ENCODE data around the gene AIRE. TPM values are rescaled to one million over a fixed set of nuclear protein-coding genes. Genes with fewer than 3 reads are reported as not detected.
A peak's percentile ranks its signal among the peaks of the same experiment; 100 is the strongest.
"Not testable (repeated sequence)": the region's sequence is repeated elsewhere in the genome, so short reads cannot be mapped to it uniquely, and the experiment has no call there.

The AIRE gene
- 1 to 10 TPM in 1 of 2 donors, not detected in 1; 1.0 TPM for total RNA-seq

DNA sequence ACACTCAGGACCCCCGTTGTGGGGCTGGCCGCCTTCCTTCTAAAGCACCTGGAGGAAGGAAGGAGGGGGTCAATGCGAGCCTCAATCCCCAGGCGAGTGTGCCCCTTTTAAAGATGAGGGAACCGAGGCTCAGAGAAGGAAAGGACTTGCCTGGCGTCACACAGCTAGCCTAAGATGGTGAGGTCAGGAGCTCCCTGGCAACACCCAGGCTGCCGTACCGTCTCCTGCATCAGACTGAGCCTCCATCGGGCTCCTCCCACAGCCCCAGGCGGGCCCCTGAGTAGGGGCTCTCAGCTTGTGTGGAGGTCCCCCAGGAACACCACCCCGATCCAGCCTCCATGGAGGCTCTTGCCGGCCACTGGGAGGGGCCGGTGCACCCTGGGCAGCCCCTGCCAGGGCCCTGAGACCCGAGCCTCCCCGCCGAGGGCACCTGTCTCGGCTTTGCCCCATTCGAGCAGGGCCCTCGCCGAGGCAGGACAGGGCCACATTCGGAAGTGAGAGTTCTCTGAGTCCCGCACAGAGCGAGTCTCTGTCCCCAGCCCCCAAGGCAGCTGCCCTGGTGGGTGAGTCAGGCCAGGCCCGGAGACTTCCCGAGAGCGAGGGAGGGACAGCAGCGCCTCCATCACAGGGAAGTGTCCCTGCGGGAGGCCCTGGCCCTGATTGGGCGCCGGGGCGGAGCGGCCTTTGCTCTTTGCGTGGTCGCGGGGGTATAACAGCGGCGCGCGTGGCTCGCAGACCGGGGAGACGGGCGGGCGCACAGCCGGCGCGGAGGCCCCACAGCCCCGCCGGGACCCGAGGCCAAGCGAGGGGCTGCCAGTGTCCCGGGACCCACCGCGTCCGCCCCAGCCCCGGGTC is at the start of gene AIRE:
Gene AIRE, plus strand, starts transcription at position 739 of the 855 bp plus-strand sequence. CDS start 131 bp downstream, outside the sequence.
- Histone ChIP-seq H3K27ac (no peak within 1 kb of the TSS), H3K4me1 (peaks cover 7% of the 10 kb centered on the region), H3K4me3 (no peak within 1 kb of the TSS), H3K36me3 (replicated peaks in 1 of 2; ENCODE audit: insufficient read depth in 1 of 2, low read depth in 2 of 2) (no peaks in the 10 kb centered on the region), H3K9me3 (no peaks in the 10 kb centered on the region), H3K27me3 (no peaks in the 10 kb centered on the region)
- intact Hi-C loops (cut with DNase I), result no loop called here
- TF ChIP-seq, protein P1, sequence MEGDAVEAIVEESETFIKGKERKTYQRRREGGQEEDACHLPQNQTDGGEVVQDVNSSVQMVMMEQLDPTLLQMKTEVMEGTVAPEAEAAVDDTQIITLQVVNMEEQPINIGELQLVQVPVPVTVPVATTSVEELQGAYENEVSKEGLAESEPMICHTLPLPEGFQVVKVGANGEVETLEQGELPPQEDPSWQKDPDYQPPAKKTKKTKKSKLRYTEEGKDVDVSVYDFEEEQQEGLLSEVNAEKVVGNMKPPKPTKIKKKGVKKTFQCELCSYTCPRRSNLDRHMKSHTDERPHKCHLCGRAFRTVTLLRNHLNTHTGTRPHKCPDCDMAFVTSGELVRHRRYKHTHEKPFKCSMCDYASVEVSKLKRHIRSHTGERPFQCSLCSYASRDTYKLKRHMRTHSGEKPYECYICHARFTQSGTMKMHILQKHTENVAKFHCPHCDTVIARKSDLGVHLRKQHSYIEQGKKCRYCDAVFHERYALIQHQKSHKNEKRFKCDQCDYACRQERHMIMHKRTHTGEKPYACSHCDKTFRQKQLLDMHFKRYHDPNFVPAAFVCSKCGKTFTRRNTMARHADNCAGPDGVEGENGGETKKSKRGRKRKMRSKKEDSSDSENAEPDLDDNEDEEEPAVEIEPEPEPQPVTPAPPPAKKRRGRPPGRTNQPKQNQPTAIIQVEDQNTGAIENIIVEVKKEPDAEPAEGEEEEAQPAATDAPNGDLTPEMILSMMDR (IDR thresholded peaks at IDR 0.05), result no peak
- TF ChIP-seq POLR2A (IDR thresholded peaks at IDR 0.05), result no peak
- WGBS, 2 donors, result 37 to 51% methylated on average over 5 to 44 of the region's 56 CpGs
- DNase-seq (no peak), ATAC-seq (no peak)

DNA sequence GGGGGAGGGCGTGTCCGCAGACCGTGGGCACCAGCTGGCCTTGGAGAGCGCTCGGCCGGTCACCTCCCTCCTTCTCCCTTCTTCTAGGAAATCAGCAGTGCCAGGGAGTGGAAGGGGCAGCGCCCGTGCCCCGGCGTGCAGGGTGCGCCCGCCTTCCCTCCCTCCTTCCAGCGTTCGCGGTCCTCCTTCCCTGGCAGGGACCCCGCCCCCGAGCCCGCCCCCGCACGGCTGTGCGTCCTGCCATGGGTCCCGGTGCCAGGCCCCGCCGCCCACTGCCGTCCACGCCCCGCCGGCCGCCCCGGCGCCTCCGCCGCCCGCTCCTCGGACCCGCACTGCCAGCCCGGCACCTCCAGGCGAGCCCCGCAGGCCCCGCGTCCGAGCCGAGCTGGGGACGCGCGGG is 45.3 kb upstream of the AIRE start:
- WGBS, 2 donors, result no CpG with 5 or more reads among the region's 46 CpGs
- intact Hi-C loops (cut with DNase I), result not testable (repeated sequence)

DNA sequence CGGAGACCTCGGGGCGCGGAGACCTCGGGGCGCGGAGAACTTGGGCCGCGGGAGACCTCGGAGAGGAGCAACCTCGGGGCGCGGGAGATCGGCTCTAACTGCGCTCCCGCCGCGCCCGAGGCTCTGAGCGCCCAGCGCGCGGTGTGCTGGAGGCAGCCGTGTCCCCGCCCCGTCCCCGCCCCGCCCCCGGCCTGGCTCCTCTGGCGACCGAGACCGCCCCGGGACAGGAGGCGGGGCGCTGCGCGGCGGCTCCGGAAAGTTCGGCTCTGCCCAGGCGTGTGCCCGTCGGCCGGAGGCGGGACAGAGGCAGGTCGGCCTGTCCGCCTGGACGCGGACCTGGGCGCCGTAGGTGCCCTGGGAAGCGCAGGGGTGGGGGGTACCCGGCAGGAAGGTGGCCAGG is 44.8 kb upstream of the AIRE start, which contains the start of gene ICOSLG:
Gene ICOSLG, minus strand, starts transcription at position 102 of the 400 bp plus-strand sequence. CDS start 126 bp downstream, outside the sequence.
- H3K4me3 ChIP-seq; H3K27me3 ChIP-seq; H3K9me3 ChIP-seq; H3K4me1 ChIP-seq; H3K36me3 ChIP-seq (replicated peaks in 1 of 2; ENCODE audit: insufficient read depth in 1 of 2, low read depth in 2 of 2); DNase-seq; intact Hi-C loops (cut with DNase I); H3K27ac ChIP-seq: not testable (repeated sequence)
- no CpG with 5 or more reads among the region's 53 CpGs for WGBS, 2 donors
- peak; percentile 90 for ATAC-seq

More for the DNA sequence above, 45.3 kb upstream of the AIRE start:
- not testable (repeated sequence) for H3K4me1 ChIP-seq; DNase-seq; H3K9me3 ChIP-seq; H3K27me3 ChIP-seq; H3K4me3 ChIP-seq; H3K27ac ChIP-seq; H3K36me3 ChIP-seq (replicated peaks in 1 of 2; ENCODE audit: insufficient read depth in 1 of 2, low read depth in 2 of 2)
- ATAC-seq, result peak; percentile 60

DNA sequence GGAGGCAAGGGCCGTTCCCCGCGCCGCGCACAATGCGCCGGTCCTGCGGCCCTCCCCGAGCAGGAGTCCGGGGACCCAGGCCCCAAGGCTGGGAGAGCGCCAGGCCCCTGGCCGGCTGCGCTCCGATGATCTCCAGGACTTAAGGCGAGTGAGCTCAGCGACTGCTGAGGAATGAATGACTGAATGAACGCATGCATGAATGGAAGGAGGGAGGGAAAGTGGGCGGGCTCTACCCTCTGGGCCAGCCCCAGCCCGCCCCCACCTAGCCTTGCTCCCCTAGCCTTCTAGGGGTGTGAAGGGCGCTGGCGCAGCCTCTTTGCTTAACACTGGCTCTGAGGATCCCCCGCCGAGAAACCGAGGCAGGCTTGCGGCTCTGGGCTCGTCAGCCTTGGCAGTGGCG is 44.4 kb upstream of the AIRE start:
- DNase-seq; H3K27me3 ChIP-seq; H3K4me3 ChIP-seq; H3K9me3 ChIP-seq; H3K36me3 ChIP-seq (replicated peaks in 1 of 2; ENCODE audit: insufficient read depth in 1 of 2, low read depth in 2 of 2); intact Hi-C loops (cut with DNase I); H3K27ac ChIP-seq; H3K4me1 ChIP-seq: not testable (repeated sequence)
- WGBS, 2 donors, result no CpG with 5 or more reads among the region's 27 CpGs
- ATAC-seq, result peak; percentile 15

DNA sequence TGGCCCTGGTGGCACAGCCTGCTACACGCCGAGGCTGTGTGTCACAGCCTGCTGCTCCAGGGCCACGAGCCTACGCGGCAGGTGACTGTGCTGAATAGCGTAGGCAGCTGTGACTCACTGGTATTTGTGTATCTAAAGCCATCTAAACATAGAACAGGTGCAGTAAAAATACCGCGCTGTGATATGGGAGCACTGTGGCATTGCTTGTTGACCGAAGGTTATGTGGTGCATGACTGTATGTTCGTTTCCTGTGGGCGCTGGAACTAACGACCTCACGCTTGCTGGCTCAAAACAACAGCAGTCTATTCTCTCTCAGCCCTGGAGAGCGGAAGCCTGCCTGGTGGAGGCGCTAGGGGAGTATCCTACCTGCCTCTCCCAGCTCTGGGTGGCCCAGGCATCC is 41.7 kb upstream of the AIRE start:
- H3K36me3 ChIP-seq (replicated peaks in 1 of 2; ENCODE audit: insufficient read depth in 1 of 2, low read depth in 2 of 2); H3K4me3 ChIP-seq; intact Hi-C loops (cut with DNase I); H3K27ac ChIP-seq; H3K27me3 ChIP-seq; H3K9me3 ChIP-seq; H3K4me1 ChIP-seq; DNase-seq; ATAC-seq: not testable (repeated sequence)
- no CpG with 5 or more reads among the region's 15 CpGs for WGBS, 2 donors

DNA sequence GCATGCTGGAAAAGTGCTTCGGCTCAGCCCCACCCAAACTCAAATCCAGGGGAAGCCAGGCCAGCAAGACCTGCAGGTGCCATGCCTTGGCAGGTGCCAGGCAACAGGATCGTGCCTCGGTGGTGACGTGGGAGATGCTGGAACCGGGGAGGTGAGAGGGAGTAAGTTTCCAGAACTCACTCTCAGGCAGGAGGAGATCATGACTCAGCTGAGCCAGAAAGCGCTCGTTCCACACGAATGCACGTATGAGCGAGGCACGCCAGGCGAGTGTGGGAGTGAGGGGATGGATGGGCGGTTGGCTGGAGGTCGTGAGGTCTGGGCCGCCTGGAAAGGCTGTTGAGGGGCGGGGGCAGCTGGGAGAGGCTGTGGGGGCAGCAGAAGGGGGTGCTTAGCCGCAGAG is 37.8 kb upstream of the AIRE start:
- H3K36me3 ChIP-seq (replicated peaks in 1 of 2; ENCODE audit: insufficient read depth in 1 of 2, low read depth in 2 of 2); ATAC-seq; H3K4me3 ChIP-seq; DNase-seq; H3K27ac ChIP-seq; H3K4me1 ChIP-seq; H3K27me3 ChIP-seq; H3K9me3 ChIP-seq; intact Hi-C loops (cut with DNase I): not testable (repeated sequence)
- no CpG with 5 or more reads among the region's 17 CpGs for WGBS, 2 donors

DNA sequence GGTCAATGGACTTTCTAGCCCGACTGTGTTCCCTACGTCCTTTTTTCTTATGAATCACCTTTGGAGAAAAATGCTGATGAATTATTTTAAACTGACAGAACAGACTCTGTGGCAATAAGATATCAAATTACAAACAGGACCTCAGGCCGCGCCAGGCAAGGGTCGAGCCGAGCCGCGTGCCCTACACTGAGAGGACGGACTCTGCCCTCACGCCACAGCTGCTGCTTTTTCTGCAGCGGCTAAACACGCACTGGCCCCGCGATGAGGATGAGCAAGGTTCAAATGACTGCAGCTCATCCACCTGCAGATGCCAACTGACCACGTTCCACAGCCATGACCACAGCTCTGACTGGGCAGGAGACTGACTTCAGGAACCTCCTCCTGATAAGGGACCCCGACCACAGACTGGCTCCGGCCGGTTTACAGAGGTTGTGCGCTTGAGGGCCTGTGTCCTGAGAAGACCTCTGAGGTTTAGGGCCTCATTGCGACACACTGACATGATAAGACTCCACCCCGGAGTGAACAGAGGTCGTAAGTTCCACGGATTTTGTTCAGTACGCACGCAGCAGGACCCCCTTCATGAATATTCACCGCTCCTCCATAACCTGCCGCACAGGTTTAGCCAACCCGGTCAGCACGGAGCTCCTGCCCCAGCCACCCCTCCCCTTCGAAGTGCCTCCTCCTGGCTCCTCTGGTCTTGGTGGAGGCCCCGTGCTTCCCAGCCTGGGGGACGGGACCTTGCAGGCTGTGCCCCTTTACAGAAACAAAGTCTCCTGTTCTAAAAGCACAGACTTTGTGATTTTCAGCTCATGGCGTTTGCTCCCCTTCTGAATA is 36.3 kb upstream of the AIRE start:
- WGBS, 2 donors, result no CpG with 5 or more reads among the region's 33 CpGs
- H3K27me3 ChIP-seq; ATAC-seq; H3K36me3 ChIP-seq (replicated peaks in 1 of 2; ENCODE audit: insufficient read depth in 1 of 2, low read depth in 2 of 2); H3K9me3 ChIP-seq; H3K4me3 ChIP-seq; H3K4me1 ChIP-seq; intact Hi-C loops (cut with DNase I); DNase-seq; H3K27ac ChIP-seq: not testable (repeated sequence)
